IPS-18c (cell line): ENCODE results near the gene SLC37A1.

Source experiments
- H3K4me3 ChIP-seq: 2 replicates; pipeline ENCODE4 v1.7.0; 2013; ENCODE audit warnings: low read depth, mild to moderate bottlenecking, low read length, moderate library complexity; ENCODE audit not compliant: insufficient read depth
- H3K9me3 ChIP-seq: one replicate; pipeline ENCODE4 v1.6.1; 2013; ENCODE audit warnings: mild to moderate bottlenecking, low read length, moderate library complexity; ENCODE audit not compliant: control insufficient read depth, insufficient read depth

SLC37A1 gene

GRCh38 chr21:42583477-42584295, 70.0 kb downstream of the SLC37A1 start:
- Histone ChIP-seq H3K9me3 (no peaks in the 10 kb centered on the region), H3K4me3 (no peak overlapping the region)

DNA sequence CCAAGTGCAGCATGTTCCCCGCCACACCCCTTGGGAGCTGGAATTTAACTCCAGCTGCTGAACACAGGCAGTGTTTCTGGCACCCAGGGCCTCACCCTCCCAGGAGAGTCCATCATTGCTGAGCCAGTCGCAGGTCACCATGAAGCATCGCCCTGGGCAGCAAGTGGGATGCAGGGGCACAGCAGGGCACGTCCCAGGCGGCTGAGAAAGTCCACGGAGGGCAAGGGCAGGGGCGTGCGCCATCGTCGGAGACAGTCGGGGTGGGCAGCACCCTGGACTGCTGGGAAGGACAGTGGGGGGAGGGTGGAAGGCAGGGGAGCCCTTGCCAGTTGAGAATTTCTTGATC, 70.6 kb downstream of the SLC37A1 start:
- H3K9me3 ChIP-seq, result no peaks in the 10 kb centered on the region

DNA sequence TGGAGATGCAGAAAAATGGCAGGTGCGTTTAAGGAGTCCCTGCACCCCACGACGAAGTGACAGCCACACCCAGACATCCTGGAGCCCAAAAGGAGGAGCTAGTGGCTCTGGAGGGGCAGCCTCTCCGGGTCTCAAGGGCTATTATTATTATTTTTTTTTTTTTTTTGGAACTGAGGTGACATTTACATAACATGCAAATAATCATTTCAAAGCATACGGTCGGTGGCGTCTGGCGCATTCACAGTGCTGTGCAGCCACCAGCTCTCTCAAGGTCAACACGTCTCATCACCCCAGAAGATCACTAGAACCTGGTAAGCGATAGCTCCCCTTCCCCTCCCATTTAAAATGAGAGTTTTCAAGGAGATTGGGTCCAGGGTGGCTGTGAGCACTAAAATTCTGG, 72.2 kb downstream of the SLC37A1 start:
- Histone ChIP-seq H3K4me3 (no peak overlapping the region), H3K9me3 (no peaks in the 10 kb centered on the region)

More for the DNA sequence above, 70.6 kb downstream of the SLC37A1 start:
- no peak overlapping the region for H3K4me3 ChIP-seq

- Histone ChIP-seq H3K9me3 (no peaks in the 10 kb centered on the region), H3K4me3 (no peak overlapping the region)
Observed at GRCh38 chr21:42586406-42586805, 72.8 kb downstream of the SLC37A1 start.

DNA sequence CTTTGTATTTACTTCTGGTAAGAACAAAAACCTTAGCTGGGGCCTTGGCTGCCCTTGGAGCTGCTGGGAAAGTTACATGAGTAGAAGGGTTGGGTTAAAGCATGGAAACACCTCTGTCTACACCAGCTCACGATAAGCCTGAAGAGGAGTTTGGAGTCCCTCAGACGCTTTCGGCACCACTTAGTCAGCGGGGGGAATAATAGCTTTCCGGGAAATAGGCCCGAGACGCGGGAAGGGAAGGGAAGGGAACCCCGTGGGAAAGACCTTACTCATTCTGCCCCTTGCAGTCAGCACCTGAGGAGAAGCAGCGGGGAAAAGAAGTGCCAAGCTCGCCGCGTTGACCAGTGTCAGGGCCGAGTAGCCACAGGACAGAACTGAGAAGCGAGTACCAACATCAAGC, 73.4 kb downstream of the SLC37A1 start:
- no peaks in the 10 kb centered on the region for H3K9me3 ChIP-seq
- H3K4me3 ChIP-seq, result no peak overlapping the region

GRCh38 chr21:42590431-42591131, 76.9 kb downstream of the SLC37A1 start:
- Histone ChIP-seq H3K4me3 (no peak overlapping the region), H3K9me3 (no peaks in the 10 kb centered on the region)

- H3K4me3 ChIP-seq, result no peak overlapping the region
- H3K9me3 ChIP-seq, result no peaks in the 10 kb centered on the region
Observed at GRCh38 chr21:42591170-42591869, 77.7 kb downstream of the SLC37A1 start.

GRCh38 chr21:42592156-42592820, 78.6 kb downstream of the SLC37A1 start:
- Histone ChIP-seq H3K4me3 (no peak overlapping the region), H3K9me3 (no peaks in the 10 kb centered on the region)

DNA sequence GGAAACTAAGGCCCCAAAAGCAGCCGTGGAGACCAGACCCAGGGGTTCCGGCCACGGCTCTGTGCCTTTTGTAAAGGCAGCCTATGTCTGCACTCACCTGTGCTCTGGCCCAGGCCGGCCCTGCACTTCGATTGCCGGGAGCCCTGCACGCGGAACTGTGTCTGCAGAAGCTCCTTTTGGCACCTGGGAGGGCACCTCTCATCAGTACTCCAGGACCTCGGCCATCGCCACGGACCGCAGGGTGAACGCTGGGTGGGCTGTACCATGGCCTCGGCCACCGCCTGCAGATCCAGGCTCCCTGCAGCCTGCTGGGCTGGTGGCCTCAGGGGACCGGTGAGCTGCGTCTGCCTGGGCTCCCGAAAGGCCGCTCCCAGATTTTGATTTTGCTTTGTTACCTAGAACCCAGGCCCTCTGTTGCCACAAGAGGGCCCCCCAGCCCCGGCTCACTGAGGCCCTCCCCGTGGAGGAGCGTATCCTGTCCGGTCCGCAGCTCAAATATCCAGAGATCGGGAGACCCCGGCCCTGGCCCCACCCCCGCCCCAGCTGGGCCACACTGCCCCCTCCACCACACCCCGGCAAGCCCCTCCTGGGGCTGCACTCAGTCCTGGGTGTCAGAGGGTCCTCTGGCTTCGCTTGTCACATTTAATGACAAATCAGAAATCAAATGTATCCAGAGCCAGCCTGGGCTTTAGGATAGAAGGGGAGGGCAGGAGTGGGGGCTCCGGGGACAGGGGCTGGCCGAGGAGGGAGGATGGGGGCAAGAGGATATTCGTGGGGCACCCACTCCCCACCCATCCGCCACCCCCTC, 79.6 kb downstream of the SLC37A1 start:
- no peak overlapping the region for H3K4me3 ChIP-seq
- no peaks in the 10 kb centered on the region for H3K9me3 ChIP-seq

- no peaks in the 10 kb centered on the region for H3K9me3 ChIP-seq
- no peak overlapping the region for H3K4me3 ChIP-seq
Observed at GRCh38 chr21:42594616-42595282, 81.1 kb downstream of the SLC37A1 start.

DNA sequence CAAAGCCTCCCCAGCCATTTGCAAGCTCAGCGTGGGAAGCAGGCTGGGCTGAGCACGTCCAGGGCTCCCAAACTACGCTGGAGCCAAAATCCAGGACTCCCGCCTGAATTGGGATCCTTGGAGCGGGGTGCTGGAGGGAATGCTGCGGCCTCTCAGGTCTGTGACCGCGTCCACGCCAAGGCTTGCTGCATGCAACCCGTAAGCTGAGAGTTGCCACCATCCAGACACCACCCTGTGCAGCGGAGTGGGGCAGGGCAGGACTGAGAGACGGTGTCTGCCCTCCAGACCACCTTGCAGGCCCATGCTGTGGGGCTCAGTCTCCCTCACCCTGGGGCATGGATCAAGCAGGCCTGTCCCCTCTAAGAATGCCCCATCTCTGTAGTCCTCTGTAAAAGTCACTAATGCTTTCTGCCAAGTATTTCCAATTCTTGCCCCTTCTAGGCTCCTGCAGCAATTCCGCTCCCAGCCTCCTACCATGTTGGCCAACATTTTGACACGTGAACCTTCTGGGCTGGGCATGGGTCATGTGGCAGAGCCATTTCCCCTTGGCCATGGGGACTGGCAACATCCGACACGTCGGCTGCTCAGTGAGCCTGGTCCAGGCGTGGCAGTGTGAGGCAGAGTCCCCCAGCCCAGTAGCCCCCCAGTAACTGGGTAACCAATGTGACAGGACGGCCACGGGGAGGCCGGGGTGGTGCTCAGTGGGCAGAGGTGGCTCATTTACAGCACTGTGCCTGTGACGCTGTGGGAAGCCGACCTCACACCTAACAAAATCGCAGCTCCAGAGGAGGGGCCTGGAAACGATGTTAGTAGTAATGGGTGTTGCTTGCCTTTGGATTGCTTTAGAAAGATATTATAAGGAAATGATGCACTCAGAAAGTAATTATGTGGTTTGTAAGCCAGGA, 81.9 kb downstream of the SLC37A1 start:
- H3K9me3 ChIP-seq, result no peaks in the 10 kb centered on the region
- H3K4me3 ChIP-seq, result no peak overlapping the region

GRCh38 chr21:42596657-42597056, 83.0 kb downstream of the SLC37A1 start:
- H3K4me3 ChIP-seq, result no peak overlapping the region
- H3K9me3 ChIP-seq, result no peaks in the 10 kb centered on the region

DNA sequence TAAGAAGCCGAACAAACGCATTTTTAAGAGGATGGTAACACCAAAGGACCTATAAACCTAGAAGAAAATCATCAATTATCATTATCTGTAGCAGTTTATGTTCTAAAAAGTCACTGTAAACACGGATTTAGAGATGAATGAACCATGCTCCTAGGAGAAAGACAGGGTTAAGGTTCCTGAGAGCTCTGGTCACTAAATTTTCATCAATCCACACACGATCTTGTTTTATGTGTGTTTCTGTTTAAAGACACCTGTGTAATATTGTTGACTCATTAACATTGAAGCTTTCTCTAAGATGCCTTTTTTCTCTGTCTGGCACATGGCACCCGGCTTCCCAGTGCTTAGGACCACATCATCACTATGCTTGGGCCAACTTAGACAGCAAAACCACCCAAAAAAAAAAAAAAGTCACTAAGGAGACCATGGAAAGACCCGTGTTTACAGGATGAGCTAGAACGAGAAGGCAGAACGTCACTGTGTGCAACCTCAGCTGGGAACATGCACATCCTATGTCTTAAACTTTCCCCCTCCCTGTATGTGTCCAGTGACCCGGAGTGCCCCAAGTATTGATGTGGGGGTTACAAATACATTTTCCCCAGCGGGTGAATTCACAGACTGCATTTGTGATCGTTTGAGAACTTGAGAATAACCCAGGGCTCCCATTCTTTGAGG, 84.0 kb downstream of the SLC37A1 start:
- Histone ChIP-seq H3K9me3 (no peaks in the 10 kb centered on the region), H3K4me3 (no peak overlapping the region)

GRCh38 chr21:42598159-42598735, 84.6 kb downstream of the SLC37A1 start:
- no peaks in the 10 kb centered on the region for H3K9me3 ChIP-seq
- no peak overlapping the region for H3K4me3 ChIP-seq

- Histone ChIP-seq H3K4me3 (no peak overlapping the region), H3K9me3 (no peaks in the 10 kb centered on the region)
Observed at GRCh38 chr21:42599486-42599885, 85.8 kb downstream of the SLC37A1 start.
